Type B pancreatic cell (in vitro differentiated cells): ENCODE measurements around the gene STARD13. TPM values are rescaled to one million over a fixed set of nuclear protein-coding genes. Genes with fewer than 3 reads are reported as not detected.

Source experiments
- DNase-seq: peaks from one replicate; pipeline ENCODE4 v3.0.0; 2021; ENCODE audit warnings: mixed read lengths; ENCODE audit not compliant: unreplicated experiment; ENCODE audit errors: extremely low spot score
- H3K27ac Mint-ChIP-seq: 2 replicates; pipeline ENCODE4 v1.8.0; 2021; ENCODE audit warnings: mild to moderate bottlenecking, mixed read lengths
- H3K27me3 Mint-ChIP-seq: 2 replicates; pipeline ENCODE4 v1.8.0; 2021; ENCODE audit warnings: mixed read lengths
- H3K36me3 Mint-ChIP-seq: 2 replicates; pipeline ENCODE4 v1.8.0; 2021; ENCODE audit warnings: mixed read lengths
- H3K4me1 Mint-ChIP-seq: one replicate; pipeline ENCODE4 v1.8.0; 2021; ENCODE audit warnings: mixed read lengths; ENCODE audit not compliant: unreplicated experiment
- H3K4me3 Mint-ChIP-seq: 2 replicates; pipeline ENCODE4 v1.8.0; 2021; ENCODE audit warnings: mild to moderate bottlenecking, mixed read lengths
- H3K9me3 Mint-ChIP-seq: 2 replicates; pipeline ENCODE4 v1.8.0; 2021; ENCODE audit warnings: mixed read lengths
- CTCF ChIP-seq: fragments of 200-600 bp; sonication (generic); conservative IDR thresholded peaks from 2 replicates; pipeline ENCODE4 v1.5.0; 2021; ENCODE audit warnings: antibody characterized with exemption, mild to moderate bottlenecking
- total RNA-seq: library from RNA; stranded (reverse); gene quantifications from 2 replicates; pipeline ENCODE4 v1.2.1, GENCODE V29; 2021; ENCODE audit warnings: low replicate concordance

Gene STARD13
- total RNA-seq, 1 donor from 2014 or later, result 12.1 TPM

GRCh38 chr13:33321686-33322542, 36.4 kb upstream of the STARD13 start:
- Mint-ChIP-seq H3K4me3 (no peak overlapping the region), H3K36me3 (no peaks in the 10 kb centered on the region), H3K9me3 (no peaks in the 10 kb centered on the region), H3K27ac (no peak overlapping the region), H3K4me1 (peaks cover 4% of the 10 kb centered on the region), H3K27me3 (peaks cover 4% of the 10 kb centered on the region)
- no peak for TF ChIP-seq CTCF
- DNase-seq, result no peak

- H3K9me3 Mint-ChIP-seq, result no peaks in the 10 kb centered on the region
- DNase-seq, result no peak
- no peak overlapping the region for H3K27ac Mint-ChIP-seq
- peaks cover 4% of the 10 kb centered on the region for H3K27me3 Mint-ChIP-seq
- H3K4me1 Mint-ChIP-seq, result no peaks in the 10 kb centered on the region
- no peaks in the 10 kb centered on the region for H3K36me3 Mint-ChIP-seq
- TF ChIP-seq CTCF, result no peak
- no peak overlapping the region for H3K4me3 Mint-ChIP-seq
Observed at GRCh38 chr13:33319859-33320258, 34.3 kb upstream of the STARD13 start.

GRCh38 chr13:33318744-33319143, 33.2 kb upstream of the STARD13 start:
- Mint-ChIP-seq H3K4me3 (no peak overlapping the region), H3K27me3 (peaks cover 4% of the 10 kb centered on the region), H3K36me3 (no peaks in the 10 kb centered on the region), H3K9me3 (no peaks in the 10 kb centered on the region), H3K27ac (no peak overlapping the region), H3K4me1 (no peaks in the 10 kb centered on the region)
- TF ChIP-seq CTCF, result no peak
- no peak for DNase-seq

- no peaks in the 10 kb centered on the region for H3K4me1 Mint-ChIP-seq
- no peak overlapping the region for H3K4me3 Mint-ChIP-seq
Observed at GRCh38 chr13:33318037-33318436, 32.5 kb upstream of the STARD13 start.

GRCh38 chr13:33316890-33317289, 31.3 kb upstream of the STARD13 start:
- TF ChIP-seq CTCF, result no peak
- no peak overlapping the region for H3K4me3 Mint-ChIP-seq
- no peak overlapping the region for H3K27ac Mint-ChIP-seq
- H3K4me1 Mint-ChIP-seq, result no peaks in the 10 kb centered on the region
- no peak for DNase-seq
- H3K9me3 Mint-ChIP-seq, result no peaks in the 10 kb centered on the region
- no peaks in the 10 kb centered on the region for H3K27me3 Mint-ChIP-seq
- no peaks in the 10 kb centered on the region for H3K36me3 Mint-ChIP-seq

More at GRCh38 chr13:33318037-33318436, 32.5 kb upstream of the STARD13 start:
- Mint-ChIP-seq H3K27ac (no peak overlapping the region), H3K36me3 (no peaks in the 10 kb centered on the region), H3K9me3 (no peaks in the 10 kb centered on the region), H3K27me3 (peaks cover under 1% of the 10 kb centered on the region)
- DNase-seq, result no peak
- TF ChIP-seq CTCF, result no peak
